Cardiac fibroblast (primary cell): ENCODE data around the gene TBX5.

Experiments
- DNase-seq, 2 donors: peaks; one replicate each; pipeline versions ENCODE4 v3.0.0 to v3.0.0-alpha.2; 2010; ENCODE audit warnings: low read depth in 2 of 2
- H3K4me3 ChIP-seq, 2 donors: replicated peaks in 1 of 2; 1 replicate in 1 of 2; 2 replicates in 1 of 2; pipeline ENCODE4 v1.5.1; 2011; ENCODE audit warnings: low read depth in 2 of 2, low read length in 2 of 2, mild to moderate bottlenecking in 2 of 2, moderate library complexity in 1 of 2
- TF ChIP-seq, protein P1 (sequence below): IDR thresholded peaks from one replicate; pipeline ENCODE4 v1.5.1; 2011; ENCODE audit warnings: low read depth, mild to moderate bottlenecking, low read length, inconsistent platforms

Gene TBX5

DNA sequence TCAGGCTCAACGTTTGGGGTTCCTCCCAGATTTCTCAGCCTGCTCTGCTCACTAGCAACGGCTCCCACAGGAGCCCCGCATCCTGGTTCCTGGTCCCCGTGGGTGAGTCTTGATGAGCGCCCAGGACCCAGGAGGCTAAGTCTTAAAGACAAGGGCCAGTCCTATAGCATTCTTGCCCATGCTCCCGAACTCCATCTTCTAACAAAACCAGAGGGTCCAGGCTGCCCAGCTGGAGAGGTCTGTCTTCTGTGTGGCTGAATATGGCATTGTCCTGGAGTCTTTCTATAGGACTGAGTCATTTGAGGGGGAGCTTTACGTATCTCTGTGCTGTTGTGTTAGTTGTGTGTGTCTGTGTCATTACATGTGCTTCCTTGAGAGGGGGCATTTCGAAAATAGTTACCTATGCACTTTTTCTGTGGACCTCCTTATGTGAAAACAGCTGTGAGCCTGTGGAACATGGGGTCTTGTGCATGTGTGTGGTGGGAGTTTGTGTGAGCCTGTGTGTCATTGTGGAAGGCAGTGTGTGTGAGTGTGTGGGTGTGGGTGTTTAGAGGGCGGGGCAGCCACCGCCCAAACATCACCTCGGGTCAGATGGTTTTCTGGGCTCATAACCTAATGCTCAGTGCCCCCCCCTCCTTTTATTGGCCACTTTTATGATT is 9.1 kb upstream of the TBX5 start:
- H3K4me3 ChIP-seq: no peak overlapping the region
- no peak for DNase-seq
- TF ChIP-seq, protein P1, sequence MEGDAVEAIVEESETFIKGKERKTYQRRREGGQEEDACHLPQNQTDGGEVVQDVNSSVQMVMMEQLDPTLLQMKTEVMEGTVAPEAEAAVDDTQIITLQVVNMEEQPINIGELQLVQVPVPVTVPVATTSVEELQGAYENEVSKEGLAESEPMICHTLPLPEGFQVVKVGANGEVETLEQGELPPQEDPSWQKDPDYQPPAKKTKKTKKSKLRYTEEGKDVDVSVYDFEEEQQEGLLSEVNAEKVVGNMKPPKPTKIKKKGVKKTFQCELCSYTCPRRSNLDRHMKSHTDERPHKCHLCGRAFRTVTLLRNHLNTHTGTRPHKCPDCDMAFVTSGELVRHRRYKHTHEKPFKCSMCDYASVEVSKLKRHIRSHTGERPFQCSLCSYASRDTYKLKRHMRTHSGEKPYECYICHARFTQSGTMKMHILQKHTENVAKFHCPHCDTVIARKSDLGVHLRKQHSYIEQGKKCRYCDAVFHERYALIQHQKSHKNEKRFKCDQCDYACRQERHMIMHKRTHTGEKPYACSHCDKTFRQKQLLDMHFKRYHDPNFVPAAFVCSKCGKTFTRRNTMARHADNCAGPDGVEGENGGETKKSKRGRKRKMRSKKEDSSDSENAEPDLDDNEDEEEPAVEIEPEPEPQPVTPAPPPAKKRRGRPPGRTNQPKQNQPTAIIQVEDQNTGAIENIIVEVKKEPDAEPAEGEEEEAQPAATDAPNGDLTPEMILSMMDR: no peak

DNA sequence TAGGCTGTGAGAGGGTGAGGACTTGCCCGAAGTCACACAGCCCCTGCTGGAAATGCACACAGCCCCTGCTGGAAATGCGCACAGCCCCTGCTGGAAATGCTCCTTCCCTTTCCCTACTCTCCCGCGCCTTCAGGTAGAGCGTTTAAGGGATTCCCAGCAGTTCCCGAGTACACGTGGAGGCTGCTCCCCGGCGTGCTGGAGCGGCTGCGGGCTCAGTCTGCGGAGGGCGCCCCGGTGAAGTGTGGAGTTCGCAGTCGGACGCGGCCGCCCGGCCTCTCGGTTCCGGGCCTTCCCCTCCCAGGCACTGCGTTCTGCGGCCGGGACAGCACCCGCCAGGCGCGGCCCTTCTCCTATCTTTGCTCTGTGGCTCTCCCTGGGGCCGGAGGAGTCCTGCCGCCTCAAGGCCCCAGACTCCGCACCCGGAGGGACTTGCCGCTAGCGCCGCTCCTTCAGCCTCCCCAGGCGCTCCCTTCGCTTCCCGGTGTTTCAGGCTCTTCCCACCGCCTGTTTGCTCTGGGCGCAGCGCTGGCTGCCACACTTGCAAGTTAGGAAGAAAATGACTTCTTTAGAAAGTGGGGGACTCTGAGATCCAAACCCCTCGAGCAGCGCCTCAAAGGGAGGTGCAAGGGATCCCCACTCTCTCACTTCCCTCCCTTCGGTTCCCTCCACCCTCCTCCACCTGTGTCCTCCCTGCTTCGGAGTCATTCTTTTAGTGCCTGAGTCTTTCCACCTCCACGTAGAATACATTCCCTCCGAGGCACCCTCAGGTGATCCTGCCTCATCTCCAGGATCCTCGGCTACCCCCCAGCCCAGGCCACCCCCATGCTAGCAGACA is 8.3 kb upstream of the TBX5 start:
- TF ChIP-seq, protein P1: no peak
- DNase-seq: no peak
- H3K4me3 ChIP-seq: no peak overlapping the region

DNA sequence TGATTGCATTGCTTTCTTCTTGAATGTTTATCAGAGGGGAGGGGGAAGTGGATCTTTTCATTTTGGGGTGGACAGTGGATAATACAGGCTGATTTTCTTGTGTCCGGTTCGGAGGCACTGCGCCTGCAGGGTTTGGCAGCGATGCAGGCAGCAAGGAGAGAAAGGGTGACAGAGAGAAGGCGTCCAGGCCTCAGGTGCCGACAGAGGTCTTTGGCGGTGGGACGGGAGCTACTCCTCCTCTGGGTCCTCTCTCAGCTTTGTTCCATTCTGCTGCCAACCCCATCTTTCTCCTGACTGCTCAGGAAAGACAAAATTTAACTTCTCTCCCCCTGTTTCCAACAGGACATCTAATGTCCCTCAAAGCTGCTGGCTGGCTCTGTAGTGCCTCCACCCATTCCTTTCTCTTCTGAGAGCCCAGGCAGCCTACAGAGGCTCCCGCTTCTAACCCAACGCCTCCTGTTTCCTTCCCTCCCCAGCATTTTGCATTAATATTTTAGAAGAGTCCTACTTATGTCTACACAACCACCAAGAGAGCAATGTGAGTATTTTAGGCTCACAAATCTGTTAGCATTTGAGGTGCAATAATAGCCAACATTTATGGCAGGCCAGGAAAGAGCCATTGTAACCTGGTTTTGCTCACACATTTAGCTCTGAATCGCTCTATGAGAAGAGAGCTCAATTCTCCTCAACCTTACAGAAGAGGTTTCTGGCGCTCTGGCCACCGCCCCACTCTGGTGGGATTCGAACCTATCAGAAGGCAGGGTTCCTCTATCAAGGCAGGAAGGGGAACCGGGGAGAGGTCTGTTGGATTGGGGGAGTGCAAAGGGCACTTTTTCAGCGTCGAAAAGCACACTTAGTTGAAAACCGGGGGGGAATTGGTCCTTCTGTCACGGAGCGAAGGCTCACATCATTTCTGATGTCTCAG is 7.1 kb upstream of the TBX5 start:
- no peak overlapping the region for H3K4me3 ChIP-seq
- no peak for DNase-seq
- TF ChIP-seq, protein P1: no peak

DNA sequence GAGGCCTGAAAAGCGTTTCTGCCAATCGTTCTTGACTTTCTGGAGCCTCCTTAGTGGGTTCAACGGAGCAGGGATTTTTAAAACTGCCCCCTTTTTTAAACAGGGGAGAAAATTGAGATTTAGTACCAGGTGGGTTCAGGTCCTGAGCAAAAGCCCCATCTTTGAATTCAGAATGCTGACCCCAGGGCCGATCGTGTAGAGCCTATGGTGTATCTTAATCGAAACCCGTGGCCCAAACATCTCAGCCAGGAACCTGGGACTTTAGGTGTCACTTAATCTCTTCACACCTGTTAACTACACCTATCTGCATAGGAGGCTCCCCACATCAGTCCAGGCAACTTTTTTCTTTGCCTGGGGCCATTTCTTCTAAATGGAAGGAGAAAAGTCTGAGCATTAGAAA is 6.4 kb upstream of the TBX5 start:
- no peak for DNase-seq
- TF ChIP-seq, protein P1: no peak
- no peak overlapping the region for H3K4me3 ChIP-seq

DNA sequence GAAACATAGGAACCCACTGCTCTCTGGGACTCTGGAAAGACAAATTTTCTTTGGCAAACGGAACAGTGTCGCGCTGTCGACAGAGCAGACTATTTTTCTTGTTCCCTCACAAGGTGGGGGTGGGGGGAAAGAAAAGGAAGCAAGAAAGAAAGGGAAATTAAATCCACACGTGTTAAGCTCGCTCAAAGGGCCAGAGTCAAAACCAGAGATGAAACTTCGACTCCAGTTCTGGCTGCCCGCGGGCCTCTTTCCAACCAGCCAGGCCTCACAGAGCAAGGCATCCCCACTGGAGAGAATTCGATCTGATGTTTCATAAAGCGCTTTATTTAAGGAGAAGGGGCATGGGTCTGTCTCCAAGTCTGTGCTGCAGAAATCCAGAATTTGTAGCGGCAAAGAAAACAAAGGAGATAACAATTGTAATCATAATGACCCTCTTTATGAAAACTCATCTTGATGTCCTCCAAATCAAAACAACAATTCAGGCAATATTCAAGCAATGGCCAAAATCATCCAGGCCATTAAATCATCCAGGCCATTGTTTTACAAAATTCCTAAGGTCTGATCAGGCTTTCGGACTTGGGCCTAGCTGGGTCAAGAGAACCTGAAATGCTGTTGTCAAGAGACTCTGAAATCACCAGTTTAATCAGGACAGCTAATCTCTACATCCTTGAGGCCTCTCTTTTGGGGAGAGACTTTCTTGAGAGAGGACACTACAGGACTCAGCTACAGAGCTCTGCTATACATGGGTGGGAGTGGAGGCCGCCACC is 5.3 kb upstream of the TBX5 start:
- TF ChIP-seq, protein P1: no peak
- H3K4me3 ChIP-seq: no peak overlapping the region
- DNase-seq: no peak
